ENCODE results near the gene SPRED2.

Gene SPRED2

GRCh38 chr2:65369980-65370379 lies 62.4 kb downstream of the SPRED2 start:
- FAIRE-seq (no peak), DNase-seq (ENCODE audit: insufficient read length, low spot score) (no peak)

- DNase-seq (ENCODE audit: insufficient read length, low spot score) (no peak), FAIRE-seq (no peak)
Measured at GRCh38 chr2:65369574-65369973, 62.8 kb downstream of the SPRED2 start.

- no peak for FAIRE-seq
- DNase-seq (ENCODE audit: insufficient read length, low spot score): no peak
Measured at GRCh38 chr2:65368468-65368867, 63.9 kb downstream of the SPRED2 start.

DNA sequence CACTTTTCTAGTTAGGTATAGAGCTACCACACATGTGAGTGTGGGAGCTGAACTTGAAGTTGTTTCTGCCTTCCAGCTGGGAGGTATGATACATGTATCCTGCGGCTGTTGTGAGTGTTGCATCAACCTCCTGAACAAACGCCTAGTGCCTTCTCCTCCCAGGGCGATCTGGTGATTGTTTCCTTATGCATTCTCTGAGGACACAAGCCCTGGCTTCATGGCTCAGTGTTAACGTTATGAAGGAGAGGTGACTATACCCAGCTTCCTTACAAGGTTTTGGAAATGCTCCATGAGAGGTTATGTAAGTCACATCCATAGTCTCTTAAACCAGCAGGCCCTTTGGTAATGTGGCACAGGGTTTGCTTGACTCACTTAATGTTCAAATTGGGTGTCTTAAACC lies 64.9 kb downstream of the SPRED2 start:
- no peak for FAIRE-seq
- no peak for DNase-seq (ENCODE audit: insufficient read length, low spot score)

DNA sequence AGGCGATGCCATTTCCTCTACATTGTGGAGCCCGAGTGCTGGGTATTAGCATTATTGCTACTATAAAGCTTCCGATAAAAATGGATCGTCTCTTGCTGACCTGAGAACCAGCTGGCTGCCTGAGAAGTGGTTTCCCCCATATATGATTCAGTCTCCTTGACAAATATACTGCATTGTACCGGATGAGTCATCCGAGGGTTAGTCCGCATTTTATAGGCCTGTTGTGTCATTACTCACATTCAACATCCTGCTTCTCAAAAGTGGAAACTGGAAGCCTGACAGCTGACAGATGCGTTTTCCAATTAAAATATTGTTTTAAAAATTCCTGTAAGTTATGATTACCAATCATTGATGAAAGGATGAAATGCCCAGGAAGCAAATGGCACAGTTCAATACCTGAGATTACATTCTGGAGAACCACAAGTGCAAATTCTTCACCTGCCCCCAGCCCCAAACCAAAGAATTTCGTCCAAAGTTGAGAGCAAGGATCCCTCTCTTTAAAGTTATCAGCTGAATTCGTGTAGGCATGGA lies 65.7 kb downstream of the SPRED2 start:
- DNase-seq (ENCODE audit: insufficient read length, low spot score) (no peak), FAIRE-seq (no peak)

DNA sequence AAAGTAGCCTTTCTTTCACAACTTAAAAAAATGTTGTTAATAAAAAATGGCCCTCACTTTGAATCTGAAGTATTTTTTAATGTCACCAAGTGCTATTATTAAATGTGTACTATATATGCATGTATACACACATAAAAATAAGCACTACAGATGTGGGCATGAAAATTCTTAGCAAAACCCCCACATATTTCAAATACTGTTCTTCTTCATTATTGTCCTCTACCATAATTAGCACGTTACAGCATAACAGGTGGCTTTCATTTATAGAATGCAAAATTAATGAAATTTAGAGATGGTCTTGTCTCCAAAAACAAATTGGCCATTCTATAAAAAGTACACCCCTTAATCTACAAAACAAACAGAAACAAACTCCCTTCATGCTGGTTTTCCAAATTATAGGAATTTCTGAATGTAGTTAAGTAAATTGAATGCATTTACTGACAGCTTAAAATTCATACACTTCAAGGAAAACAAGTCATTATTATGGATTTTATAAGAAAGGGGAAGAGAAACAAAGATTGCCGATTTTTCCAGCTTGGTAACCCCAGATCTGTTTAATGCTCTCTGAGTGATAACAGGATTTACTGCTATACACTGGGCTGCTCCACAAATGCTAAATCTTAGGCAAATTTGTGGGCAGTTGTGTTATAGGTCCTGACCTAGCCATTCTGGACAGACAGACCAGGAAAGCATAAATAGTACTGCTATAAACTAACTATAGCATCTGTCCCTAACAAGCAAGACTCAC lies 67.2 kb downstream of the SPRED2 start:
- DNase-seq (ENCODE audit: insufficient read length, low spot score) (no peak), FAIRE-seq (no peak)

DNA sequence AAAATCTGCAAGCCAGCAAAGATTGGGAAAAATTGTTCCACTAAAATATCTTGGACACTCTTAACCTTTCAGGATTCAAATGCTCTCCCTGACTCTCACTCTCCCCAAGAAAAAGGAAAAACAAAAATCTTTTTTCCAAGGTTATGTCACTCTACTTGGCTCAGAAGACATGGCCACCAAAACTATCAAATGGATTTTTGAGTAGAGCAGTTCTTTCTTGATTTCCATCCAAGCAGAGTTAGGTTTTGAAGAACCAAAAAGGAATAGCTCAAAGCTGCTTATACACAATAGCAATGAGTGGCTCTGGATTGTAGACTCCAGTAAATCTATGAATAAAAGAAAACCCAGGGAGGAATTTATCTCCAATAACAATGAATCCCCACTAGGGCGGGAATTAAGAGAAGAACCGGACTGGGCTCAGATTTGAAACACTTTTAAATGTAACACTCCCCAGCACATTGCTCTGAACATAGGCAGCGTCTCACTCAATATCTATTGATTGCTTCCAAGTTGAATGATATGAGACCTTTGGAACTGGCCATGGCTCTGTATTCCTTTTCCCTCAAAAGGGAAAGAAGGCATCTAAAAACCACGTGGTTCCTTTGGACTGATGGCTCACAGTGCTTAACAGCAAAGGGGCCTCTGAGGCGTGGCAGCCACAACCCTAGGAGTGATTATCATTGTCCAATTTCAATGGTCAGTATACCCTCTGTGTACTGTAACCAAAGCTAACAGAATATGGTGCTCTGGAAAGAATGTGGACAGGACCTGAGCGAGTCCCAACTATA lies 68.3 kb downstream of the SPRED2 start:
- DNase-seq (ENCODE audit: insufficient read length, low spot score): no peak
- FAIRE-seq: no peak

- DNase-seq (ENCODE audit: insufficient read length, low spot score) (no peak), FAIRE-seq (no peak)
Measured at GRCh38 chr2:65361623-65362022, 70.8 kb downstream of the SPRED2 start.

- DNase-seq (ENCODE audit: insufficient read length, low spot score) (no peak), FAIRE-seq (no peak)
Measured at GRCh38 chr2:65360441-65360840, 72.0 kb downstream of the SPRED2 start.

GRCh38 chr2:65358678-65359400 lies 73.6 kb downstream of the SPRED2 start:
- no peak for FAIRE-seq
- no peak for DNase-seq (ENCODE audit: insufficient read length, low spot score)

- DNase-seq (ENCODE audit: insufficient read length, low spot score): peak; percentile 31
Measured at GRCh38 chr2:65357959-65358294, 74.5 kb downstream of the SPRED2 start.

DNA sequence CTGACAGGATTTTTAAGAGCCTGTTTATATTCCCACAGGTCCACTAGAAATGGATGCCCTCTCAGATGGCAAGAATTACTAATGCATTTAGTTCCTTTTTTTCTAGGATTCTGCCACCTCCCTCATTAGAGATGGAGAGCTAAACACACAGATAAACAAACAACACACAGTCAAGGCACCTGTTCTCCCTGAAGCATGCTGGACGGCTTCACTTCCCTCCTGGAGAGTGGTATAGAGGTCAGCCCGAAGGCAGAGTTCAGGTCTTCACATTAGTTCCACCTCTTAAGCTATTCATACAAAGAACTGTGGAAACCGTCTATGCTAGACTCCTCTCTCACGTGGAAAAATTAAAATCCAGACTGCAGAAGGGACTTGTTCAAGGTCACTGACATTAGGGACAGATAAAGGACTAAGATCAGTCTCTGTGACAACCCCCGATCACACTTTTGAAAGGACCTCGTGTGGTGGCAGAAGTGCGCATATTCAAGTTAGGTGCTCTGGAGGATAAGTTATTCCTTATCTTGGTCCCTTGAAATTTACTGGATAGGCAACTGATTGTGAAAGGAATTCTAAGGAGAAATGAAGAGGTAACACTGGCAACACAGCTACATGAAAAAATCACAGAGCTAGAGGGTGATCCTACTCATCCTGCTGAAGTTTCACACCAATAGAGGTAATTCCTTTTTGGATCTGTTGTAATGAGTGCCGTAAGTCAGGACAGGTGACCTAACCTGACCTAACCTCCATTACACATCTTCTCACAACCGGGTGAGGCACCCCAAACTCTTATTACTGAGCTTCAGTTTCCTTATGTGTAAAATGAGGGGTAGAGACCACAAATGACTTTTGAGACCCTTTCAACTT lies 75.1 kb downstream of the SPRED2 start:
- peak; percentile 68 for FAIRE-seq
- DNase-seq (ENCODE audit: insufficient read length, low spot score): no peak

More at GRCh38 chr2:65357959-65358294, 74.5 kb downstream of the SPRED2 start:
- peak; percentile 80 for FAIRE-seq

DNA sequence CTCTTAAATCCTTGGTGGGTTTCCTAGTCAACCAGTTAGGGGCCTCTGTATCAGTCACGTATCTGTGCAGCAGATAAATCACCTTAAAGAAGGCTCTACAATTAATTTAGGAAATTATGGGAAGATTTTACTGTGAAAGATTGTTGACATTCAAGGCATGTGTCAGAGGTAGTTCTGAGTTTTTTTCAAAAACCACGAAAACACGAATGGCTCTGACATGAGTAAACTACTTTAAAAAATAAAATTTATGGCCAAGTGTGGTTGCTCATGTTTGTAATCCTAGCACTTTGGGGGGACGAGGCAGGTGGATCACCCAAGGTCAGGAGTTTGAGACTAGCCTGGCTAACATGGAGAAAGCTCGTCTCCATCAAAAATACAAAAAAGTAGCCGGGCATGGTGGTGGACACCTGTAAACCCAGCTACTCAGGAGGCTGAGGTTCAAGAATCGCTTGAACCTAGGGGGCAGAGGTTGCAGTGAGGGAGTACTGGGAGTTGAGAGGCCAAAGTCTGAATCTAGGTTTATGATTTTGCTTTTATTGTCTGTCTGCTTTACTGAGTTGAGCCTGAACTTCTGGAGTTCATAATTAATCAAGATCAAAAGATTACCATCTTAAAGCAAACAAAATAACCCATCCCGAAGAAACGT lies 77.1 kb downstream of the SPRED2 start:
- no peak for DNase-seq (ENCODE audit: insufficient read length, low spot score)

GRCh38 chr2:65354773-65355172 lies 77.6 kb downstream of the SPRED2 start:
- no peak for FAIRE-seq

More for the DNA sequence above, 77.1 kb downstream of the SPRED2 start:
- FAIRE-seq: no peak

DNA sequence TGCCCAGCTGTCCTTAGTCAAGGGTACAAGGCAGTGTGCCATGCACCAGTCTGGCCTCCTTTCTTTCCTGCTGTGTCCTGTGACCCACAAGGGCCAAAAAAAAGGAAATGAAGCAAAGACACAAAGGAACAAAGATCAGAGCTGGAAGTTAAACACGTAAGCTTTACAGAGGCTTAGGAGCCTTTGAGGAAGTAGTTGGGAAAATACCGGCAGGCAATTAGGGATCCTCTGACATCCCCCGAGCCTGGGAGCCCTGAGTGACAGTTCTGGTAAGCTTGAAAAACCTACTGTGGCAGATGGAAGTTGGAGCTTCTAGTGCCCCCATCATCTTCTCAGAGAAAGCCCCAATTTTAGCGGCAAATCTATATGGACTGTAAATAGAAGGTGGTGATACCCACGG lies 78.5 kb downstream of the SPRED2 start:
- FAIRE-seq (no peak), DNase-seq (ENCODE audit: insufficient read length, low spot score) (no peak)

More at GRCh38 chr2:65354773-65355172, 77.6 kb downstream of the SPRED2 start:
- no peak for DNase-seq (ENCODE audit: insufficient read length, low spot score)

GRCh38 chr2:65353046-65353445 lies 79.4 kb downstream of the SPRED2 start:
- FAIRE-seq (no peak), DNase-seq (ENCODE audit: insufficient read length, low spot score) (no peak)

- FAIRE-seq: no peak
Measured at GRCh38 chr2:65351948-65352595, 80.3 kb downstream of the SPRED2 start.

GRCh38 chr2:65351234-65351947 lies 81.0 kb downstream of the SPRED2 start:
- DNase-seq (ENCODE audit: insufficient read length, low spot score): no peak
- no peak for FAIRE-seq

More at GRCh38 chr2:65351948-65352595, 80.3 kb downstream of the SPRED2 start:
- no peak for DNase-seq (ENCODE audit: insufficient read length, low spot score)

DNA sequence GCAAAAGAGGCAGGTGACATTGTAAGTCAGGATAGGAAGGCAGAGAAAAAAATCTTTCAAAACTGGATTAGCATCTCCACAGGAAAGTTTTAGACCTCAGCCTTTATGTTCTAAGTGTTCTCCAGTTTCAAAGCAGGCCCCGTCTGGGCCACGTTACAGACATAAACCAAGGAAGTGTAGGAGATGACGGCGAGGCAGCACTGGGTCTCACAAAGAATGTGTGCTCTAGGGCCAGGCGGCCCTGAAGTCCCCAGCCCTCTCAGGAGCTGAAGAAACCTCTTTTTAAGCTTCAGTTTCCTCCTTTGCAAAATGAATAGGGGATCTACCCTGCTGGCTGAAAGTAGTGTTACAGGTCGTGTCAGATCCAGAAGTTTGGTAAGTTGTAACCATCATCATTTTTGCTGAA lies 81.7 kb downstream of the SPRED2 start:
- peak; percentile 74 for FAIRE-seq

More for the DNA sequence above, 81.7 kb downstream of the SPRED2 start:
- DNase-seq (ENCODE audit: insufficient read length, low spot score): peak; percentile 19

All from GM19239 (cell line).